Femur (tissue), 1 donor: ENCODE results near the gene RPS6KA2.
"Not testable (repeated sequence)": the region's sequence is repeated elsewhere in the genome, so short reads cannot be mapped to it uniquely, and the experiment has no call there.

Experiments
- DNase-seq: peaks from one replicate; pipeline ENCODE4 v3.0.0-alpha.2; 2017

Gene RPS6KA2

GRCh38 chr6:166655713-166656229 lies 28.7 kb upstream of the RPS6KA2 start:
- DNase-seq, result no peak

GRCh38 chr6:166655251-166655650 lies 28.2 kb upstream of the RPS6KA2 start:
- DNase-seq, result no peak

GRCh38 chr6:166654573-166654972 lies 27.5 kb upstream of the RPS6KA2 start:
- no peak for DNase-seq

GRCh38 chr6:166653639-166653941 lies 26.5 kb upstream of the RPS6KA2 start:
- no peak for DNase-seq

GRCh38 chr6:166650824-166651807 lies 24.1 kb upstream of the RPS6KA2 start:
- DNase-seq, result no peak

GRCh38 chr6:166650047-166650446 lies 23.0 kb upstream of the RPS6KA2 start:
- DNase-seq, result no peak

GRCh38 chr6:166648846-166649245 lies 21.8 kb upstream of the RPS6KA2 start:
- no peak for DNase-seq

- DNase-seq, result no peak
Measured at GRCh38 chr6:166647896-166648295, 20.8 kb upstream of the RPS6KA2 start.

GRCh38 chr6:166646716-166647115 lies 19.7 kb upstream of the RPS6KA2 start:
- no peak for DNase-seq

- DNase-seq, result no peak
Measured at GRCh38 chr6:166645896-166646295, 18.8 kb upstream of the RPS6KA2 start.

- DNase-seq, result no peak
Measured at GRCh38 chr6:166644681-166645080, 17.6 kb upstream of the RPS6KA2 start.

- no peak for DNase-seq
Measured at GRCh38 chr6:166643891-166644590, 17.0 kb upstream of the RPS6KA2 start.

GRCh38 chr6:166642646-166643045 lies 15.6 kb upstream of the RPS6KA2 start:
- no peak for DNase-seq

GRCh38 chr6:166640342-166641043 lies 13.4 kb upstream of the RPS6KA2 start:
- DNase-seq, result no peak

- DNase-seq, result no peak
Measured at GRCh38 chr6:166639921-166640320, 12.9 kb upstream of the RPS6KA2 start.

GRCh38 chr6:166638573-166638964 lies 11.5 kb upstream of the RPS6KA2 start:
- DNase-seq, result no peak

- DNase-seq, result no peak
Measured at GRCh38 chr6:166637812-166638572, 10.9 kb upstream of the RPS6KA2 start.

- no peak for DNase-seq
Measured at GRCh38 chr6:166636934-166637333, 9.9 kb upstream of the RPS6KA2 start.

- no peak for DNase-seq
Measured at GRCh38 chr6:166636191-166636933, 9.3 kb upstream of the RPS6KA2 start.

GRCh38 chr6:166635013-166635970 lies 8.2 kb upstream of the RPS6KA2 start:
- DNase-seq, result no peak

GRCh38 chr6:166634581-166634980 lies 7.5 kb upstream of the RPS6KA2 start:
- not testable (repeated sequence) for DNase-seq
